Right ventricle myocardium superior (tissue), 1 donor: ENCODE data around the gene DPYD. TPM values are rescaled to one million over a fixed set of nuclear protein-coding genes. Genes with fewer than 3 reads are reported as not detected.
"Not testable (repeated sequence)": the region's sequence is repeated elsewhere in the genome, so short reads cannot be mapped to it uniquely, and the experiment has no call there.

ENCODE experiments used
- ATAC-seq: fragments of 200-7000 bp; cut with Tn5 transposase; one replicate; pipeline ENCODE4 v1.9.1; 2020; ENCODE audit warnings: mild to moderate bottlenecking; ENCODE audit not compliant: poor library complexity
- DNase-seq: peaks from one replicate; pipeline ENCODE4 v3.0.0-alpha.2; 2020
- intact Hi-C: fragments of 100-400 bp; cut with DNase I; formaldehyde crosslinking; loops from one replicate; pipeline ENCODE4 v1.11.2; 2022
- total RNA-seq: library from RNA; stranded (reverse); fragmentation: NEBNext Ultra II Directional; extraction: Animal tissue kit (Norgen Biotek cat#: 25700); gene quantifications from one replicate; pipeline ENCODE4 v1.2.1, GENCODE V29; 2021
- donor health status: DM: no; HTN: yes; CAD: no; lungs with severe emphysema.

Gene DPYD
- total RNA-seq, 1 donor from 2014 or later, result 10.3 TPM

GRCh38 chr1:97247196-97247595, 673.6 kb downstream of the DPYD start:
- ATAC-seq (peak; percentile 52), DNase-seq (no peak)
- intact Hi-C loops, result no loop called here

GRCh38 chr1:97245682-97246081, 675.2 kb downstream of the DPYD start:
- intact Hi-C loops, result no loop called here
- DNase-seq (no peak), ATAC-seq (peak; percentile 76)

- ATAC-seq, result peak; percentile 38
- DNase-seq, result no peak
- intact Hi-C loops, result no loop called here
Observed at GRCh38 chr1:97245026-97245425, 675.8 kb downstream of the DPYD start.

GRCh38 chr1:97243973-97244560, 676.8 kb downstream of the DPYD start:
- DNase-seq (no peak), ATAC-seq (no peak)
- intact Hi-C loops, result no loop called here

- DNase-seq, result no peak
- intact Hi-C loops, result no loop called here
- ATAC-seq, result no peak
Observed at GRCh38 chr1:97238816-97239215, 682.0 kb downstream of the DPYD start.

- ATAC-seq, DNase-seq, intact Hi-C loops: not testable (repeated sequence)
Observed at GRCh38 chr1:97231354-97231753, 689.5 kb downstream of the DPYD start.

GRCh38 chr1:97212671-97213070, 708.2 kb downstream of the DPYD start:
- intact Hi-C loops, result no loop called here

GRCh38 chr1:97210307-97210706, 710.5 kb downstream of the DPYD start:
- DNase-seq (no peak), ATAC-seq (no peak)
- intact Hi-C loops, result no loop called here

More at GRCh38 chr1:97212671-97213070, 708.2 kb downstream of the DPYD start:
- DNase-seq (no peak), ATAC-seq (no peak)

GRCh38 chr1:97209381-97209957, 711.4 kb downstream of the DPYD start:
- intact Hi-C loops, result no loop called here
- ATAC-seq (no peak), DNase-seq (no peak)

- intact Hi-C loops, result no loop called here
Observed at GRCh38 chr1:97207868-97208267, 713.0 kb downstream of the DPYD start.

GRCh38 chr1:97204468-97204867, 716.4 kb downstream of the DPYD start:
- intact Hi-C loops, result no loop called here

More at GRCh38 chr1:97207868-97208267, 713.0 kb downstream of the DPYD start:
- no peak for ATAC-seq
- DNase-seq, result no peak

GRCh38 chr1:97202481-97203380, 718.1 kb downstream of the DPYD start:
- ATAC-seq (no peak), DNase-seq (no peak)
- intact Hi-C loops, result no loop called here

More at GRCh38 chr1:97204468-97204867, 716.4 kb downstream of the DPYD start:
- no peak for DNase-seq
- no peak for ATAC-seq

- DNase-seq (no peak), ATAC-seq (no peak)
- intact Hi-C loops, result no loop called here
Observed at GRCh38 chr1:97201641-97202040, 719.2 kb downstream of the DPYD start.

- DNase-seq (no peak), ATAC-seq (no peak)
- intact Hi-C loops, result no loop called here
Observed at GRCh38 chr1:97200595-97200994, 720.2 kb downstream of the DPYD start.

- intact Hi-C loops, result no loop called here
- ATAC-seq, result no peak
- no peak for DNase-seq
Observed at GRCh38 chr1:97196825-97197516, 723.9 kb downstream of the DPYD start.

- ATAC-seq, result no peak
- intact Hi-C loops, result no loop called here
- DNase-seq, result no peak
Observed at GRCh38 chr1:97192872-97193572, 727.8 kb downstream of the DPYD start.

- ATAC-seq, result no peak
- no peak for DNase-seq
- intact Hi-C loops, result no loop called here
Observed at GRCh38 chr1:97190326-97190725, 730.5 kb downstream of the DPYD start.

- ATAC-seq (no peak), DNase-seq (no peak)
- intact Hi-C loops, result no loop called here
Observed at GRCh38 chr1:97186381-97186780, 734.5 kb downstream of the DPYD start.
